Adipose tissue (tissue), 3 donors: ENCODE results near the gene BAZ2B. TPM values are rescaled to one million over a fixed set of nuclear protein-coding genes. Genes with fewer than 3 reads are reported as not detected.
"Not testable (repeated sequence)": the region's sequence is repeated elsewhere in the genome, so short reads cannot be mapped to it uniquely, and the experiment has no call there.

Source experiments
- H3K27ac ChIP-seq: one replicate; pipeline ENCODE4 v1.5.1; 2013; ENCODE audit warnings: low read depth, low read length
- WGBS, 3 donors: extraction: QIAGEN DNeasy Blood & Tissue Kit; methylation state at CpG; one replicate each; pipeline ENCODE4 v1.1.7; 2013; 5-methylcytosine and 5-hydroxymethylcytosine counted together
- polyA plus RNA-seq, 3 donors: library from polyadenylated mRNA; stranded (reverse); fragments of 200-250 nt; gene quantifications; one replicate each; pipeline ENCODE4 v1.2.3, GENCODE V29; 2013
- donor health status: healthy with polysubstance abuse.
- donor health status: Bipolar disorder and iron deficiency.
- donor health status: healthy.

BAZ2B gene
- polyA plus RNA-seq, 3 donors = 10.6 to 21.9 (median 16.3) TPM

GRCh38 chr2:159402790-159403189 lies 213.6 kb downstream of the BAZ2B start:
- H3K27ac ChIP-seq = no peak overlapping the region
- WGBS, 3 donors = 45 to 95% (median 93%) methylated on average over 2 of the region's 2 CpGs

- WGBS, 3 donors = 98 to 99% (median 99%) methylated on average over 5 of the region's 5 CpGs
- H3K27ac ChIP-seq = not testable (repeated sequence)
Observed at GRCh38 chr2:159402160-159402559, 214.2 kb downstream of the BAZ2B start.

- 50 to 87% (median 79%) methylated on average over 5 of the region's 5 CpGs for WGBS, 3 donors
- H3K27ac ChIP-seq = no peak overlapping the region
Observed at GRCh38 chr2:159399716-159400415, 216.5 kb downstream of the BAZ2B start.

DNA sequence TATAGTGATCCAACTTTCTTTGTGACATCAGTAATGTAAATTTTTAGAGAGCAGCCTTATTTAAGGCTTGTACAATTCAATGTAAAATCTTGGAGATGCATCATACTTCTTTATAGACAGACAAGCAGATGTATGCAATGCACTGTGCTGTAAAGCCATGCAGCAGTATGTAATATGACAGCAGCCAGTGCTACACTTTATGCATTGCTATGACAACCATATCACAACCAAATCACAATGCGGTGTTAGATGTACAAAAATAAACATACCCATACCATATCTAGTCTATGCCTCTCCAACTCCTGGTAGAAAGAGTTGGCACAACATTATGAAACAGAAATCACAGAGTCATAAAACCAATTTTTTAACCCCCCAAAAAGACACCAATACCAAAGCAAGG lies 219.5 kb downstream of the BAZ2B start:
- no peak overlapping the region for H3K27ac ChIP-seq
- WGBS, 3 donors = 77 to 99% (median 94%) methylated on average over 1 of the region's 1 CpG

DNA sequence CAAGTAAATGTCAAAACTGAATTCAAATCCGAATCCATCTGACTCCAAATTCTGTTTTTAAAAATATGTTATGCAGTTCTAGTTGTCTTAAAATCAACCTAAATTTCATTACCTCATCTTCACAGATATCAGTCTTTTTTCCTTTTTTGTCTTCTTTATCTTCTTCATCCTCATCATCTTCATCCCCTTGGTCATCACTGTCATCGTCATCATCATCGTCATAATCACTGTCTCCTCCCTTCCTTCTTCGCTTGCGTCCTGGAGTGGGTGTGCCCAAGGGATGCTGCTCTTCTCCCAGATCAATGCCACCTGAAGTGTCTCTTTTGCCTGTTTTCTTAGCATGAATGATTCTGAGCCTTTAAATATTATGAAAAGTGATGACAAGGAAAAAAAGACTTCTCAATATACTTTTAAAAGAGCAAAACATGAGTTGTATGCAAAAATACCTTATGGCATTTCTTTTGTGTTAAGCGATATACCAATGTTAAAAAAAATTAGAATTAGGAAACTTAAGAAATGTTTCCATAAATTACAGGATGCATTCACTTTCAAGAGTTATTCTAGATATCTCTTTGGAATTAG lies 233.8 kb downstream of the BAZ2B start:
- no peak overlapping the region for H3K27ac ChIP-seq
- WGBS, 3 donors = 95 to 98% (median 97%) methylated on average over 6 of the region's 6 CpGs

GRCh38 chr2:159381574-159381973 lies 234.8 kb downstream of the BAZ2B start:
- H3K27ac ChIP-seq = no peak overlapping the region

GRCh38 chr2:159380685-159381239 lies 235.6 kb downstream of the BAZ2B start:
- no peak overlapping the region for H3K27ac ChIP-seq
- WGBS, 3 donors = 94 to 97% (median 96%) methylated on average over 1 of the region's 1 CpG

DNA sequence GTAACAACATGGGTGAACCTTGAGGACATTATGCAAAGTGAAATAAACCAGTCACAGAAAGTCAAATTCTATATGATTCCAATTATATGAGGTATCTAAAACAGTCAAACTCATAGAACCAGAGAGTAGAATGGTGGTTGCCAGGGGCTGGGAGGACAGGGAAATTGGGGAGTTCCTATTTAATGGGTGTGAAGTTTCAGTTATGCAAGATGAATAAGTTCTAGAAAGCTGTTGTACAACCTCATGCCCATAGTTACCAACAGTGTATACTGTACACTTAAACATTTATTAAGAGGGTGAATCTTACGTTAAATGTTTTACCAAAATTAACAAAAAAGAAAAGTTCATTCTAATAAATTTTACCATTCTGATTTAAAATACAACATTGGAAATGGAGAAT lies 237.2 kb downstream of the BAZ2B start:
- H3K27ac ChIP-seq = no peak overlapping the region
- 0% methylated on average over 1 of the region's 1 CpG for WGBS, 3 donors

- H3K27ac ChIP-seq = no peak overlapping the region
Observed at GRCh38 chr2:159375241-159375640, 241.1 kb downstream of the BAZ2B start.

DNA sequence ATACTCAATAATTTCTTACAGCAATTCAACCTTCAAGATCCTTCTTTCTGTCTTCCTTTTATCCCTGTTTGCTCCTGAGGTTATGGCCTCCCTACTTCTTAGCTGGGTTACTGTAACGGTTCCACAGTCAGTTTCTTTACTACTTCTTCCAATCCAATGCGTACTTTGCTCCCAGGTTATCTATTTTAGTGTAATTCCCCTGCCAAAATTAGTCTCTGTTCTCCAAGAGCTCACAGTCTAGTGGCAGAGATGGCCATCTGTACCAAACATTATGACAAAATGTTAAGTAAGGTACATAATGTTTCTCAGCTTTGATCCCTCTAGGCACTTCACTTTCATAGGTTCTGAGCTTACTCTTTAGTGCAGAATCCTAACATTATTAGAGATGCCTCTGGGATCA lies 244.8 kb downstream of the BAZ2B start:
- 46 to 50% (median 49%) methylated on average over 2 of the region's 2 CpGs for WGBS, 3 donors

DNA sequence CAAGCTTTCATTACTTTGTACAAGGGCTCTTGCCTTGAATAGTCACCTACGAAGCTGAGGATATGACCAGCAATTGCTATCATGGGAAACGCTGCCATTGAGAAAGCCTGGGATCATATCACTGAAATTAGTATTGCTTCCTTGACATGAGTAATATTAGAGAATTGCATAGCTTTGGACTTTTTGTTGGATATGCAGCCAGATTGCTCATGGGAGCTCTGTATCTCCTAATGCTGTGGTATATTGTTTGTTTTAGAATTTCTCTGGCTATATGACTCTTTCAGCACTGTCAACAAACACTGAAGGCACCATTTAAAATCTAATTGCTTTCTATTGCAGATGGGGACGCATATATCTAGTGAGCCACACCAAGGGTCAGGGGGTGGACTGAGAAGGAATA lies 249.8 kb downstream of the BAZ2B start:
- no peak overlapping the region for H3K27ac ChIP-seq
- whole genome bisulfite sequencing, 3 donors = 97 to 99% (median 99%) methylated on average over 3 of the region's 3 CpGs

More for the DNA sequence above, 244.8 kb downstream of the BAZ2B start:
- no peak overlapping the region for H3K27ac ChIP-seq

GRCh38 chr2:159362816-159363251 lies 253.5 kb downstream of the BAZ2B start:
- 73 to 82% (median 74%) methylated on average over 2 of the region's 2 CpGs for WGBS, 3 donors
- no peak overlapping the region for H3K27ac ChIP-seq

GRCh38 chr2:159362094-159362493 lies 254.3 kb downstream of the BAZ2B start:
- H3K27ac ChIP-seq = no peak overlapping the region
- WGBS, 3 donors = 70 to 97% (median 94%) methylated on average over 2 of the region's 2 CpGs

- WGBS, 3 donors = 97 to 100% (median 98%) methylated on average over 3 of the region's 3 CpGs
- H3K27ac ChIP-seq = not testable (repeated sequence)
Observed at GRCh38 chr2:159361603-159362002, 254.7 kb downstream of the BAZ2B start.

DNA sequence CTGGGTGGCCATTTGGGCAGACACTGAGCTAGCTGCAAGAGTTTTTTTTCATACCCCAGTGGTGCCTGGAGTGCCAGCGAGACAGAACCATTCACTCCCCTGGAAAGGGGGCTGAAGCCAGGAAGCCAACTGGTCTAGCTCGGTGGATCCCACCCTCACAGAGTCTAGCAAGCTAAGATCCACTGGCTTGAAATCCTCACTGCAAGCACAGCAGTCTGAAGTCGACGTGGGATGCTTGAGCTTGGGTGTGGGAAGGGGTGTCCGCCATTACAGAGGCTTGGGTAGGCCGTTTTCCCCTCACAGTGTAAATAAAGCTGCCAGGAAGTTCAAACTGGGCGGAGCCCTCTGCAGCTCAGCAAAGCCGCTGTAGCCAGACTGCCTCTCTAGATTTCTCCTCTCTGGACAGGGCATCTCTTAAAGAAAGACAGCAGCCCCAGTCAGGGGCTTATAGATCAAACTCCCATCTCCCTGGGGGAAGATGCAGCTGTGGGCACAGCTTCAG lies 260.2 kb downstream of the BAZ2B start:
- H3K27ac ChIP-seq = no peak overlapping the region
- 92 to 94% (median 94%) methylated on average over 8 of the region's 8 CpGs for WGBS, 3 donors

GRCh38 chr2:159351977-159352376 lies 264.4 kb downstream of the BAZ2B start:
- 79 to 95% (median 93%) methylated on average over 3 of the region's 3 CpGs for WGBS, 3 donors
- H3K27ac ChIP-seq = no peak overlapping the region

DNA sequence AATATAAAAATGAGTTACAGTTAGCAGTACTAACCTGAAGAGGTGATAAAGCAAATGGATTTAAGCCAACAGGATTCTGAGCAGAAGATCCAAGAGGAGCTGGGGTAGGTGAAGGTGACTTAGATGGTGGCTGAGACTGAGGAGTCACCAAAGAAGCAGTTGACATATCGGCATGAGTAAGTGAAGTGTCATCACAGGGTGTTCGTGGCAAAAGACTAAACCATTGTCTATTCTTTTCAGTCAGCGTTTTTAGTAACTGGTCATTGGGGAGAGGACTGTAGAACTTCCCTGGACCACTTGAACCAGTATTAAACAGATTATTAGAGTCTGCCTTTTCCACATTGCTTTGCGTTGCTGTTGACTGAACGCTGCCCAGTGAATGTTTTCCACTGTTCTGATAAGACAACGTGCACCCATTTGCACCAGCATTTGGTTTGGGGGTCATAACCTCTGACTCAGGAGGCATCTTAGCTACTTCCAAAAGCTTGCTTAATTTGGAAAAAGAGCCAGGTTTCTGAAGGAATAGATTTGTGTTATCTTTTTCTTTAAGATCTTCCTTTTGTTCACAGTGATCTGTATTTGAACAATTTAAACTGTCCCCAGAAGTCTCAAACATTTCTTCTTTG lies 266.6 kb downstream of the BAZ2B start:
- WGBS, 3 donors = 90 to 92% (median 91%) methylated on average over 6 of the region's 6 CpGs
- H3K27ac ChIP-seq = no peak overlapping the region

DNA sequence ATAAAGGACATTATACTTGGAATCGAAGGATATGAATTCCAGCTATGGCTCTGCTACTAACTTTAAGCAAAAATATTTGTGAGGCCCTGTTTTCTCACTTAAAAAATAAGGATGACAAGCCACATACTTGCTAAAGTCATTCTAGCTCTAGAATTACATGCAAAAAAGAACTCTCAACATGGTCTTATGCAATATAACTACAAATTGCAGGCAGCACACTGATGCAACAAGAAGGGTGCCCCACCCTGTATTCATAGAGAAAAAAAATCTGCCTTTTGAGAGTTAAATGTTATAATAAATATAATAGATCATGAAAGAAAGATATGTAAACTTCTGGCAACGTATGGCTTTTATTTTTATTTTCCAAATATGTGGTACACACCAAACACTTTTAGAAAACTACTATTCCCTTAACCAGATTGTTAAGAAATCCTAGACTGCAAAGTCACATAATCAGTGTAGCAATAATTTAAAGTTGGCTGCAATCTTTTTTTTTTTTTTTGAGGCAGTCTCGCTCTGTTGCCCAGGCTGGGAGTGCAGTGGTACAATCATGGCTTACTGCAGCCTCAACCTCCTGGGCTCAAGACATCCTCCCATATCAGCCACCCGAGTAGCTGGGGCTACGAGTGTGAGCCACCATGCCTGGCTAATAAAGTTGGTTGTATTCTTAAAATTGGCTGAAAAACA lies 289.6 kb downstream of the BAZ2B start:
- H3K27ac ChIP-seq = no peak overlapping the region
- WGBS, 3 donors = 77 to 95% (median 78%) methylated on average over 5 of the region's 5 CpGs

GRCh38 chr2:159322419-159322818 lies 293.9 kb downstream of the BAZ2B start:
- no peak overlapping the region for H3K27ac ChIP-seq
